GM19372 (cell line): ENCODE data around the gene USP8.

Experiments used
- ATAC-seq: cut with Tn5 transposase; IDR thresholded peaks from one replicate; pipeline ENCODE4 v1.9.1; 2021; ENCODE audit warnings: mild to moderate bottlenecking, low read depth, moderate library complexity; ENCODE audit not compliant: unreplicated experiment

Gene USP8

GRCh38 chr15:50531163-50531562 is 107.0 kb downstream of the USP8 start:
- no peak for ATAC-seq

DNA sequence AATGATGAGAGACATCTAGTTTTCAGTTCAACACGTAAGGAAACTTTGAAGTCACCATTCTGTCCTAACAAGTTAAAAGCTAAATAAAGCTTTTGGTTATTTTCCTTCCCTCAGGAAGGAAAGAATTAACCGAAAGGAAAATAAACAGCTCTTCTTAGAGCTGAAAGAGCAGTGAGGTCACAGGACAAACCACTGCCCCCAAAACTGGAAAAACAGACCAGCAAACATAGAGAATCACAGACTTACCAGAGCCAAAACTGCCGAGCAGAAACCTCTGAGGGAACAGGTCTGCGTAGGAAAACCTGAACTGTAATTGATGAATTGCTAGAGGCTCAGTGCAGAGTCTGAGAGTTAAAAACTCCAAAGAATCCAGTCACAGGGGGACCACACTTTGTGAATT is 107.6 kb downstream of the USP8 start:
- ATAC-seq, result no peak

DNA sequence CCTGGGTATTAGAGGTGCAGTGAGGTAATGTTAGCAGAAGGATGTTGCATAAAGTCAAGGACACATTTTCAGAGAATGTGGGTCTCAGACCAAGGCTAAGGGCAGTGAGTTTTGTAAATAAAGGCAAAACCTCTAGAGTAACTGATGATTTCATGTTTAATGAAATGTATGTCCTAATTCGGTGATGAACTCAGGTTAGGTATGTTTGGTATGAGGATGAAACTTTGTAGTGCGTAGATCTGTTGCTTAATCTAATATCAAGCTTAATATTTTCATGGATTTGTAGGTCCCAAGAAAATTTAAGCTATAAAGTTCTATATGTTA is 118.6 kb downstream of the USP8 start:
- no peak for ATAC-seq

- ATAC-seq, result no peak
Measured at GRCh38 chr15:50543556-50543955, 119.4 kb downstream of the USP8 start.

DNA sequence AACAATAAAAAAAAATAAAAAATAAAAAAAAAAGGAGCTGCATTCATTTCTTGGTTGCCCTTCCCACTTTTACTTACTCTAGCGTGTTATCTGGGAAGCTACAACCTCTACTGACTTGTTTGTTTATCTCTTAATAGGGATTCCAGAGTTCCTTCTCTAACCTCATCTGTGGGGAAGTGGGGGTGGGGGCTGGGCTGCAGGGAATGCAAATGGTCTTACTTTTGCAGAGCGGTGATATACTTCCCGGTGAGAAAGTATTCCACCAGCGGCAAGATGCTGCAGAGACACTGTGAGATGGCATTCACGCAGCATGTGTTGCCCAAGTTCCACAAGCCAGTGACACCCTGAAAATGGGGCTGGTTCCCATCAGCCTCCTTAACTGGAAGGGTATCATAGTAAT is 120.2 kb downstream of the USP8 start:
- no peak for ATAC-seq

DNA sequence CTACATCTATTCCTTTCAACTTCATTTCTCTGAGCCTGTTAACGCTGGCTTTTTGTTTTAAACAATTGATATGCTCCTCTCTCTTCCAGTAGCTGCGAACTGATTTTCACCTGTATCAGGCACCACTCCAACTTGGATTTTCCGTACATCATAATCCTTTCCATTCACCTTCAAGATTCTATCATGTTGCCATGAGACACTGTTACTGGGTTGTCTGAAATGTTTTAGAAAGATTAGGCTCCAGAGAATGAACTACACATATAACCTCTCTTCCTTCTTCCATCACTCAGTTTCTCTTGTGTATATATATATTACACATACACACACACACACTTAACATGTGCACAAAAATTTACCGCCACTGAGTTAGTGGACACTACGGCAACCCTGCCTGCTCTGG is 122.4 kb downstream of the USP8 start, which contains the start of gene USP50:
USP50 (minus strand) TSS at position 101 of the 400 bp plus-strand sequence. CDS start 141 bp downstream, outside the sequence.
- no peak for ATAC-seq

- ATAC-seq, result no peak
Measured at GRCh38 chr15:50549326-50549725, 125.1 kb downstream of the USP8 start.

DNA sequence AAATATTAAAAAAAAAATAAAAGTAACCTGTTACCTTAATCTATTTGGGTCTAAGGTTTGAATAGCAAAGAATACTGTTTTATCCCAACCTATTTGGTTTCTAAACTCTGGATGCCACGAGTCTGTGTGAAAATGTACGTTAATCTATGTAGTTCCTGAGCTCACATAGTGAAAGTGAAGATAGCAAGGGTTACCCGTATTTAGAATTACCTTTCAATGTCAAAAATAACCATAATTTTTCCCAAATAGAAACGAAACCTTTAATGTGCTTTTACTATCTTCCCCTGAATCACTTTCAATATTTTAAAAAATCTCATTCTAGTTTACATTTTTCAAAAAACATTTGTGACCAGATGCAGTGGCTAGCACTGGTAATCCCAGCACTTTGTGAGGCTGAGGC is 128.0 kb downstream of the USP8 start:
- no peak for ATAC-seq

DNA sequence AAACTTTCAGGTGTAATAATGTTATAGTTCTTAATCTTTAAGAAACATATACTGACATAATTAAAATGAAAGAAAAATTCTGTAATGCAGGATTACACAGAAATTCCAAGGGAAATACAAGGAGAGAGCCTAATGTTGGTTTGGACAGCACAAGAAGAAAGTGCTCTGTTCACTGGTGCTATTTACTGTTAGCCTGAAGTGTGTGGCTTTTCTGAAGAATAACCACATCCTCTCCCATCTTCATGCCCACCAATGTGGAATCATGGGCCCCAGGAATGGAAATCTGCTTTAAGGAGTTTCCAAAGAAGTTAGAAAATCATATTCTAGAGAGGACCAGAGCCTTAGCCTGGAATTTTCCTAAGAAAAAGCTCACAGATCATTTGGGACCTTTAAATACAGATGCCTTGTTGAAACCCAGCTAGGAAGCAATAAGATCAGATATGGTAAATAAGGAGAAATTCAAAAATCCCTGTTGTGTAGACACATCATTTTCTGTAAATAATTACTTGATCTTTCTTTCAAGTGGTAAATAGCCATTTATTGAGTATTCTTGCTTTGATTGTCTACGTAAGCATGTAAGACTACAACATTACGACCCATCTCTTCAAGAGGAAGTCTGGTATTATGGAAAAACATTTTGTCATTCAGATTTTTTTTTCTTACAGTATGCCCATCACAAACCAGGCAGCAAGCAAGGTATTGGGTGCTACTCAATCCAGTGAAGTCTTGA is 132.6 kb downstream of the USP8 start:
- ATAC-seq, result no peak

- ATAC-seq, result no peak
Measured at GRCh38 chr15:50558012-50558411, 133.8 kb downstream of the USP8 start.

GRCh38 chr15:50562735-50563640 is 138.8 kb downstream of the USP8 start:
- ATAC-seq, result no peak

GRCh38 chr15:50563756-50564155 is 139.6 kb downstream of the USP8 start:
- no peak for ATAC-seq
